Measurements from ENCODE around the gene TCEA3.

Gene TCEA3

GRCh38 chr1:23392125-23392855 is 32.3 kb downstream of the TCEA3 start:
- Histone ChIP-seq H3K9me2 (replicated peaks; ENCODE audit: control insufficient read depth, low read length) (no peaks in the 10 kb centered on the region), H3K79me2 (ENCODE audit: control insufficient read depth, low read length) (no peaks in the 10 kb centered on the region), H3K36me3 (ENCODE audit: control insufficient read depth, low read length) (no peaks in the 10 kb centered on the region), H3F3A (ENCODE audit: control insufficient read depth, insufficient read depth) (no peaks in the 10 kb centered on the region), H3K4me1 (ENCODE audit: control insufficient read depth, low read length) (no peaks in the 10 kb centered on the region), H4K20me1 (ENCODE audit: control insufficient read depth, insufficient read depth, low read depth, low read length) (no peaks in the 10 kb centered on the region), H3K27me3 (ENCODE audit: control insufficient read depth, low read length) (peaks cover 10% of the 10 kb centered on the region), H3K27ac (ENCODE audit: low read depth, low read length) (no peak overlapping the region), H3K4me3 (ENCODE audit: low read length) (no peak overlapping the region), H3K4me2 (ENCODE audit: low read length) (no peak overlapping the region), H3K9me3 (ENCODE audit: control insufficient read depth, insufficient read depth, low read length) (no peaks in the 10 kb centered on the region)
- no peak for TF ChIP-seq CTCF (IDR thresholded peaks at IDR 0.05; ENCODE audit: low read depth, low read length, poor library complexity, severe bottlenecking)
- no peak for TF ChIP-seq EZH2phosphoT487 (IDR thresholded peaks at IDR 0.05; ENCODE audit: borderline replicate concordance, low read length)

GRCh38 chr1:23389837-23390321 is 34.7 kb downstream of the TCEA3 start:
- no peak for TF ChIP-seq EZH2phosphoT487 (IDR thresholded peaks at IDR 0.05; ENCODE audit: borderline replicate concordance, low read length)
- H3K9me3 ChIP-seq (ENCODE audit: control insufficient read depth, insufficient read depth, low read length), result no peaks in the 10 kb centered on the region
- H3K4me1 ChIP-seq (ENCODE audit: control insufficient read depth, low read length), result no peaks in the 10 kb centered on the region
- H3F3A ChIP-seq (ENCODE audit: control insufficient read depth, insufficient read depth), result no peaks in the 10 kb centered on the region
- no peaks in the 10 kb centered on the region for H3K79me2 ChIP-seq (ENCODE audit: control insufficient read depth, low read length)
- peaks cover 10% of the 10 kb centered on the region for H3K27me3 ChIP-seq (ENCODE audit: control insufficient read depth, low read length)
- H4K20me1 ChIP-seq (ENCODE audit: control insufficient read depth, insufficient read depth, low read depth, low read length), result no peaks in the 10 kb centered on the region
- H3K9me2 ChIP-seq (replicated peaks; ENCODE audit: control insufficient read depth, low read length), result no peaks in the 10 kb centered on the region
- H3K27ac ChIP-seq (ENCODE audit: low read depth, low read length), result no peak overlapping the region
- H3K4me3 ChIP-seq (ENCODE audit: low read length), result no peak overlapping the region
- no peaks in the 10 kb centered on the region for H3K36me3 ChIP-seq (ENCODE audit: control insufficient read depth, low read length)
- no peak overlapping the region for H3K4me2 ChIP-seq (ENCODE audit: low read length)

GRCh38 chr1:23387494-23387893 is 37.1 kb downstream of the TCEA3 start:
- no peaks in the 10 kb centered on the region for H3K79me2 ChIP-seq (ENCODE audit: control insufficient read depth, low read length)
- H3K27ac ChIP-seq (ENCODE audit: low read depth, low read length), result no peak overlapping the region
- H3K9me3 ChIP-seq (ENCODE audit: control insufficient read depth, insufficient read depth, low read length), result no peaks in the 10 kb centered on the region
- H4K20me1 ChIP-seq (ENCODE audit: control insufficient read depth, insufficient read depth, low read depth, low read length), result no peaks in the 10 kb centered on the region
- no peak overlapping the region for H3K4me2 ChIP-seq (ENCODE audit: low read length)
- H3K36me3 ChIP-seq (ENCODE audit: control insufficient read depth, low read length), result no peaks in the 10 kb centered on the region
- peaks cover 12% of the 10 kb centered on the region for H3K4me1 ChIP-seq (ENCODE audit: control insufficient read depth, low read length)
- H3K4me3 ChIP-seq (ENCODE audit: low read length), result no peak overlapping the region
- no peaks in the 10 kb centered on the region for H3F3A ChIP-seq (ENCODE audit: control insufficient read depth, insufficient read depth)
- peaks cover 8% of the 10 kb centered on the region for H3K27me3 ChIP-seq (ENCODE audit: control insufficient read depth, low read length)
- TF ChIP-seq CTCF (IDR thresholded peaks at IDR 0.05; ENCODE audit: low read depth, low read length, poor library complexity, severe bottlenecking) (no peak), EZH2phosphoT487 (IDR thresholded peaks at IDR 0.05; ENCODE audit: borderline replicate concordance, low read length) (no peak)
- H3K9me2 ChIP-seq (replicated peaks; ENCODE audit: control insufficient read depth, low read length), result no peaks in the 10 kb centered on the region

- Histone ChIP-seq H3K4me3 (ENCODE audit: low read length) (no peak overlapping the region), H3K79me2 (ENCODE audit: control insufficient read depth, low read length) (no peaks in the 10 kb centered on the region), H3K27ac (ENCODE audit: low read depth, low read length) (no peak overlapping the region), H4K20me1 (ENCODE audit: control insufficient read depth, insufficient read depth, low read depth, low read length) (no peaks in the 10 kb centered on the region), H3K27me3 (ENCODE audit: control insufficient read depth, low read length) (peaks cover 19% of the 10 kb centered on the region), H3K9me2 (replicated peaks; ENCODE audit: control insufficient read depth, low read length) (no peaks in the 10 kb centered on the region), H3K4me2 (ENCODE audit: low read length) (no peak overlapping the region), H3K4me1 (ENCODE audit: control insufficient read depth, low read length) (peaks cover 17% of the 10 kb centered on the region), H3K9me3 (ENCODE audit: control insufficient read depth, insufficient read depth, low read length) (no peaks in the 10 kb centered on the region), H3K36me3 (ENCODE audit: control insufficient read depth, low read length) (no peaks in the 10 kb centered on the region), H3F3A (ENCODE audit: control insufficient read depth, insufficient read depth) (peaks cover 3% of the 10 kb centered on the region; the same call in 1 of the 2 replicates)
- TF ChIP-seq CTCF (IDR thresholded peaks at IDR 0.05; ENCODE audit: low read depth, low read length, poor library complexity, severe bottlenecking), result no peak
- no peak for TF ChIP-seq EZH2phosphoT487 (IDR thresholded peaks at IDR 0.05; ENCODE audit: borderline replicate concordance, low read length)
Observed at GRCh38 chr1:23385119-23385621, 39.4 kb downstream of the TCEA3 start.

Data from DOHH2 (cell line).